Fibroblast of lung (primary cell): ENCODE data around the gene MYZAP. TPM values are rescaled to one million over a fixed set of nuclear protein-coding genes. Genes with fewer than 3 reads are reported as not detected.

Experiments used
- DNase-seq, 2 donors: peaks; one replicate each; pipeline versions ENCODE4 v3.0.0 to v3.0.0-alpha.2; 2010; ENCODE audit warnings: low read depth in 2 of 2
- H2AFZ ChIP-seq: 2 replicates; pipeline ENCODE4 v1.5.1; 2012; ENCODE audit warnings: low read length, control low read depth, inconsistent platforms
- H3K27ac ChIP-seq: 2 replicates; pipeline ENCODE4 v1.5.1; 2011; ENCODE audit warnings: low read length, control low read depth; ENCODE audit not compliant: insufficient read depth
- H3K27me3 ChIP-seq: 2 replicates; pipeline ENCODE4 v1.5.1; 2011; ENCODE audit warnings: mild to moderate bottlenecking, low read length; ENCODE audit not compliant: control insufficient read depth, insufficient read depth
- H3K36me3 ChIP-seq: 2 replicates; pipeline ENCODE4 v1.5.1; 2011; ENCODE audit warnings: low read length; ENCODE audit not compliant: control insufficient read depth, insufficient read depth
- H3K4me1 ChIP-seq: 2 replicates; pipeline ENCODE4 v1.5.1; 2011; ENCODE audit warnings: low read length; ENCODE audit not compliant: control insufficient read depth, insufficient read depth; ENCODE audit errors: extremely low read depth
- H3K4me2 ChIP-seq: 2 replicates; pipeline ENCODE4 v1.5.1; 2011; ENCODE audit warnings: low read length, control low read depth; ENCODE audit not compliant: insufficient read depth; ENCODE audit errors: extremely low read depth
- H3K4me3 ChIP-seq, 4 experiments: fragments of 200-600 bp in 1 of 4; sonication (generic) in 1 of 4; replicated peaks in 1 of 4; 2 replicates each; pipeline ENCODE4 v1.5.1; 2011 to 2016; ENCODE audit warnings: low read length in 4 of 4, low read depth in 3 of 4, mild to moderate bottlenecking in 3 of 4, control low read depth in 2 of 4, inconsistent platforms in 1 of 4, mixed read lengths in 1 of 4; ENCODE audit not compliant: insufficient read depth in 1 of 4; ENCODE audit errors: control extremely low read depth in 1 of 4
- H3K79me2 ChIP-seq: 2 replicates; pipeline ENCODE4 v1.5.1; 2012; ENCODE audit warnings: mild to moderate bottlenecking, low read length, inconsistent platforms; ENCODE audit not compliant: control insufficient read depth, insufficient read depth
- H3K9ac ChIP-seq: 2 replicates; pipeline ENCODE4 v1.5.1; 2011; ENCODE audit warnings: mild to moderate bottlenecking, low read length, control low read depth; ENCODE audit not compliant: insufficient read depth
- H3K9me3 ChIP-seq: 2 replicates; pipeline ENCODE4 v1.5.1; 2012; ENCODE audit warnings: low read depth, low read length; ENCODE audit not compliant: control insufficient read depth, insufficient read depth
- H4K20me1 ChIP-seq: 2 replicates; pipeline ENCODE4 v1.5.1; 2011; ENCODE audit warnings: low read length; ENCODE audit not compliant: control insufficient read depth, insufficient read depth; ENCODE audit errors: extremely low read depth
- CTCF ChIP-seq, 2 donors: IDR thresholded peaks in 1 of 2; conservative IDR thresholded peaks in 1 of 2; 1 replicate in 1 of 2; 2 replicates in 1 of 2; pipeline ENCODE4 v1.5.1; 2011 to 2012; ENCODE audit warnings: low read length in 2 of 2, control low read depth in 1 of 2, inconsistent platforms in 1 of 2, low read depth in 1 of 2, mild to moderate bottlenecking in 1 of 2
- EZH2 ChIP-seq: IDR thresholded peaks from 2 replicates; pipeline ENCODE4 v1.5.1; 2012; ENCODE audit warnings: low read length, control low read depth, mild to moderate bottlenecking; ENCODE audit errors: missing control alignments
- polyA plus RNA-seq, 2 donors: library from polyadenylated mRNA; depleted of rRNA in 1 of 2; stranded (reverse) in 1 of 2; unstranded in 1 of 2; fragments of >200 nt; gene quantifications; 2 replicates each; pipeline ENCODE4 v1.2.1, GENCODE V29; 2011 to 2012; ENCODE audit warnings: missing spikeins in 1 of 2
- total RNA-seq: library from RNA; depleted of rRNA; stranded (reverse); fragments of >200 nt; gene quantifications from 2 replicates; pipeline ENCODE4 v1.2.1, GENCODE V29; 2014

The MYZAP gene
- total and polyA plus RNA-seq, 2 donors (not counting 1 experiment from before 2014, with no cell fraction given), result 0.17 TPM; not detected in 1

- no peak overlapping the region for H3K4me2 ChIP-seq
- TF ChIP-seq EZH2 (no peak), CTCF (conservative IDR thresholded peaks at IDR 0.05 in 1 of 2, IDR thresholded peaks at IDR 0.05 in 1 of 2; ENCODE audit: low read depth in 1 of 2, low read length in 2 of 2) (no peak)
- H3K27me3 ChIP-seq, result no peaks in the 10 kb centered on the region
- no peak overlapping the region for H3K4me3 ChIP-seq
- no peaks in the 10 kb centered on the region for H3K36me3 ChIP-seq
- H2AFZ ChIP-seq, result no peak overlapping the region
- DNase-seq, result no peak
- no peak overlapping the region for H3K9ac ChIP-seq
- no peaks in the 10 kb centered on the region for H3K79me2 ChIP-seq
- H3K4me1 ChIP-seq, result no peaks in the 10 kb centered on the region
- no peak overlapping the region for H3K27ac ChIP-seq
- no peaks in the 10 kb centered on the region for H4K20me1 ChIP-seq
- no peaks in the 10 kb centered on the region for H3K9me3 ChIP-seq
These were observed 28.3 kb upstream of the MYZAP start for GRCh38 chr15:57563416-57563815.

GRCh38 chr15:57565311-57565710, 26.4 kb upstream of the MYZAP start:
- no peak for TF ChIP-seq EZH2
- TF ChIP-seq CTCF (conservative IDR thresholded peaks at IDR 0.05 in 1 of 2, IDR thresholded peaks at IDR 0.05 in 1 of 2; ENCODE audit: low read depth in 1 of 2, low read length in 2 of 2), result no peak
- Histone ChIP-seq H3K27ac (no peak overlapping the region), H3K36me3 (no peaks in the 10 kb centered on the region), H3K9me3 (no peaks in the 10 kb centered on the region), H3K9ac (no peak overlapping the region), H3K79me2 (no peaks in the 10 kb centered on the region), H4K20me1 (no peaks in the 10 kb centered on the region), H3K4me2 (no peak overlapping the region), H3K27me3 (no peaks in the 10 kb centered on the region), H3K4me1 (no peaks in the 10 kb centered on the region), H2AFZ (no peak overlapping the region), H3K4me3 (no peak overlapping the region)
- DNase-seq, result no peak

GRCh38 chr15:57566834-57567233, 24.9 kb upstream of the MYZAP start:
- no peak for DNase-seq
- Histone ChIP-seq H3K9ac (no peak overlapping the region), H3K79me2 (no peaks in the 10 kb centered on the region), H3K4me3 (no peak overlapping the region), H2AFZ (no peak overlapping the region), H3K4me1 (no peaks in the 10 kb centered on the region), H3K27me3 (no peaks in the 10 kb centered on the region), H3K36me3 (no peaks in the 10 kb centered on the region), H4K20me1 (no peaks in the 10 kb centered on the region), H3K27ac (no peak overlapping the region), H3K4me2 (no peak overlapping the region), H3K9me3 (no peaks in the 10 kb centered on the region)
- TF ChIP-seq CTCF (conservative IDR thresholded peaks at IDR 0.05 in 1 of 2, IDR thresholded peaks at IDR 0.05 in 1 of 2; ENCODE audit: low read depth in 1 of 2, low read length in 2 of 2) (no peak), EZH2 (no peak)
